H54 (cell line): ENCODE results near the gene CISD2.
"Not testable (repeated sequence)": the region's sequence is repeated elsewhere in the genome, so short reads cannot be mapped to it uniquely, and the experiment has no call there.

Experiments
- DNase-seq: peaks from one replicate; pipeline ENCODE4 v3.0.0; 2011; ENCODE audit warnings: low spot score, mixed read lengths; ENCODE audit not compliant: insufficient read length
- FAIRE-seq: peaks from 3 replicates; lab custom pipeline; 2011; peaks lifted over from hg19 to GRCh38; lab: Jason Lieb, UNC
- POLR2A ChIP-seq: IDR thresholded peaks from 2 replicates; pipeline ENCODE4 v1.6.1; 2011; ENCODE audit warnings: low read depth, mild to moderate bottlenecking, low read length

Gene CISD2, protein sequence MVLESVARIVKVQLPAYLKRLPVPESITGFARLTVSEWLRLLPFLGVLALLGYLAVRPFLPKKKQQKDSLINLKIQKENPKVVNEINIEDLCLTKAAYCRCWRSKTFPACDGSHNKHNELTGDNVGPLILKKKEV

DNA sequence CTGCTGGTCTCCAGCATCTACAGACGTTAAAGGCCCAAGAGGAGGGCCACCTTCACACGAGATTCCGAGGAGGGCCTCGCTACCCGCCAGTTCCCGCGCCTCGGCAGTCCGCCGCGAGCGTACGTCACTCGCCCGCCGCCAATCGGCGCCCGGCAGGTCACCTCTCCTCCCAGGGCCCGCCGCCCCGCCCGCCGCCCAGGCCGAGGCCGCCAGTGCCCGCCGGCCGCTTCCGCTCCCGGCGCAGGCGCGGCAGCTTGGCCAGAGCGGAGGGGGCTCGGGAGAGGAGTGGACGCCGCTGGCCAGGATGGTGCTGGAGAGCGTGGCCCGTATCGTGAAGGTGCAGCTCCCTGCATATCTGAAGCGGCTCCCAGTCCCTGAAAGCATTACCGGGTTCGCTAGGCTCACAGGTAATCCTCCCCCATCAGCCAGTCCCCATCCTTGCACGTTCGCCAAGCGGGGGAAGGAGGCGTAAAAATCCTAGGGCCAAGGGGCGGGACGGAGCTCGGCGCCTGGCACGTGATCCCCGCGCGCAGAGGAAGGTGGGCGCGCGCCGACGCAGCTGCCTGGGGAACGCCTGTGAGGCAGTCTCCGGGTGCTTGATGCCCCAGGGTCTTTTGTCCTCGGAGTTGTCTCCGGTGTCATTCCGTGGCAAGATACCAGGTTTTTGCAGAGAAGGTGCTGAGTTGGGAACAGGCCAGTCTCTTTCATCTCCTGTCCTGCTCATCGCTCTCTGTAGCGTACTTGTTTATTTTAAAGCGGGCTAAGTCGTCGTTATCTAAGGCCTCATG lies at the start of gene CISD2:
Gene CISD2, plus strand, starts transcription at position 212 of the 788 bp plus-strand sequence. Its CDS starts 93 bp downstream, at position 305.
- TF ChIP-seq POLR2A = peak; percentile 85
- peak; percentile 48 for FAIRE-seq
- peak; percentile 61 for DNase-seq

DNA sequence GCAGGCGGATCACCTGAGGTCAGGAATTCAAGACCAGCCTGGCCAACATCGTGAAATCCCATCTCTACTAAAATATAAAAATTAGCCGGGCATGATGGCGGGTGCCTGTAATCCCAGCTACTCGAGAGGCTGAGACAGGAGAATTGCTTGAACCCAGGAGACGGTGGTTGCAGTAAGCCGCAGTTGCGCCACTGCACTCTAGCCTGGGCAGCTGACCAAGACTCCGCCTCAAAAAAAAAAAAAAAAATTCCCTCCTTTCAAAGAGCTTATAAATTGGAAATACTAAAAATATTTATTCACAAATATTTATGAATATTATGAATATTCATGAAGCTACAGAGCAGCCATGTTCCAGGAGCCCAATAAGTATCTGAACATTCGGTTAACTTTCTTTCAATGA lies 49.7 kb upstream of the CISD2 start:
- FAIRE-seq, DNase-seq: not testable (repeated sequence)

DNA sequence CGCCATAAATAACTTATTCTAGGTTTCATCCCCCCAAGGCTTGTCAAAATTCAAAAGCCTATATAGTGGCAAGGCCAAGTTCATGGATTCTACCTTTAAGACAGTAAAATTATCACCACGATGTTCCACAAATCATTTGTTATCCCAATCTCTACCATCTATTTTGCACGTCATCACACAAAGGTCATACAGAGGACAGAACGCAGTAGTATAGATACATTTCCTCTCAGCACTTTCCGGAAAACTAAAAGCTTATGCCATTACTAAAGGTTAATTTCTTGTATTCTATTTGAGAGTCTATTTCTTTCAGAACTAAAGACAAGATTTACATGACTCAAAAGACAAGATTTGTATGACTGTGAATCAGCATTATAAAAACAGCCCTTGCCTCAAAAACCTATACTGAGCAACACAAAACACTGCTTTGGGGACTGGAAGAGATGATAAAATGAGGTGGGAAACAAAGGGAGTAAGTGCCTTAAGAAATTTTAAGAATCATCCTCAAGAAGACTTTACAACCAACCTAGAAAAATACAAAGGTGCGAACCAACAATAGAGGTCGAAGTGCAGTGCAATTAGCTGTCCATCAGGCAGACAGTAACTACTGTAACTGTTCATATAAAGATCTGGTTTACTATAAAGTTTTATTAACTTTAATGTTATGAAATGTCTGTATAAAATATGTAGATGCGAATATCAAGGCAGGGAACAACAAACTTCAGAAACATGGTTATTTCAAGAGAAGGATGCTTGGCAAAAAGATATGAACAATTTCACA lies 49.0 kb upstream of the CISD2 start:
- DNase-seq = no peak
- peak; percentile 33 for FAIRE-seq
- no peak for TF ChIP-seq POLR2A

DNA sequence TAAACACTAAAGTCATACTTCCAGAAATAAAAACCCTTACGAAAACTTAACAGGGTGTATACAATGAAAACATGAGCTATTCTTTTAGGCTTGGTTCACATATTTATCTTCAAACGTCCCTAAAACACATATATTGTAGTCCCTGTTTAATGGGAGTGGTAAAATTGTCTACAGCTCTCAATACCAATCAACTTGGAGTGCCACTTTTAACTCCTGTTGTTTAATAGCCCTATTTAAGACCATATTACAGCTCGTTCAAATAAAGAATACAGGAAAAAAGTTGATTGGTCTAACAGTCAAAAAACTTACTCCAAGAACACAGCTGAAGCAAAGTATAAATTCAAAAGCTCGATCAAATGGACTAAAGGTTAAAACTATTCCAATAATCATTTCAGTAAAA lies 45.3 kb upstream of the CISD2 start:
- TF ChIP-seq POLR2A = no peak
- DNase-seq (no peak), FAIRE-seq (no peak)

DNA sequence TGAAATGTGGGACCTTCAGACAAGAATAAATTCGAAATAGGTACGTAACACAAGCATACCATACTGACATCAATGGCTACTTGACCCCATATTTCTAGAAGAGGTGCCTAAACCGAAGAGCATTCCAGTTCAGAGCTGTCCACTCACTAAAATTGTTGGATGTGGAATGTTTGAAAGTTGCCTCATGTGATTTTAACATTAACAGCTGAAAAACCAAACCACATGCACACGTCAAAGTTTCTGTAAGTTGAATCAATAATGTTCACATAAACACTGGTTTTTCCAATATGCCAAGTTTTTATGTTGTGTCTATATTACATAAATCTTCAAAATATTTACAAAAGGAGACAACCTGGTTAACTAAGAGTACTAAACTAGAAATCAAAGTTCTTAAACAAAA lies 44.9 kb upstream of the CISD2 start:
- FAIRE-seq = no peak
- DNase-seq = no peak
- TF ChIP-seq POLR2A = no peak

DNA sequence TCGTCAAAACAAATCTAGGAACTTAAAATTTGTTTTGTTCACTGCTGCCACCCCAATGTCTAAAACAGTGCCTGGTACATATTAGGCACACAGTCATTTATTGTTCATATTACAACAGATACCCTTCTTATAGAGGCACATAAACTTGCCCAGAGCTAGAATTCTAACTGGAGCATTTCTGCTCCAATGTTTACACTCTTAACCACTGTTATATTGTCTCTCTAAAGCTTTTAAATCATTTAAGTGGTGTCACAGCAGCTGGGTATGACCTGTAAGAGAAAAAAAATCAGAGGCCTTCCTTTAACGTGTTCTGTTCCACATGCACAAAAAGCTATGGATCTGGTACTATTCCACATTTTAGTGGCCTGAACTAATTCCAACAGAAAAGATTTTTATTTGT lies 44.4 kb upstream of the CISD2 start:
- FAIRE-seq (no peak), DNase-seq (no peak)
- TF ChIP-seq POLR2A = no peak

DNA sequence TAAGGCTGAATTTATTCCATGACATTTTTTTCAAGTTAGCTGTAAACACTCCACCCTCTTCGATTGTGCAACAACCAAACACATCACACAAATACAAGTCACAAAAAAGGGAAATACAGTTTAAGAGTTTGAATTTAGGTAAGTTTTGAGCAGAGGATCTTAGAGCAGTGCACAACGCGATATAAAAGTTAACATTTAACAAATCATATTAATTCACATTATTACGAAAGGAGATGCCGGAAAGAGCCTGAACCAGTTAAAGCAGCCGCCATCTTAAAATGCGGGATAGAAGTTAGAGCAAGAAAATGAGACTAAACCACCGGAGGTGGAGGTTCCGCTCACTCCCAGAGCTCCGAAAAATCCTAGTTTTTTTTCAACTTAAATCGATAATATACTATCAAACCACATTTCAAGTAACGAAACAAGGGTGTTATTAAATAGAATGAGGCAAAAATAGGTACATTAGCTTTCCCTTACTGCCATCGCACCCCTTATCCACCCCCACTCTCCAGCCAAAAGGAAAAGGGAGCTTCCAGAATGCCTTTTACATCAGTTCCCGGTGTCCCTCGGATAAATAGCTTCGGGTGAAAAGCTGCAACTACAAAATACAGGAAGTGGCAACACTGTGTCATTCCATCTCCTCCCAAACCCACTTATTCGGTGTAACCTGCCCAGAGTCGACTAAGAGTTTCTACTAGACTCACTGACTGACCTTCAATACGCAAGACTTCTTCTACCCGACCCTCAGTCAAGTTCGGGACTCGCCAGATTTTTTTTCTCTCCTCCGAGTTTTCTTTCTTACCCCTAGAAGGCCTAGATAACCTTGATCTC lies 43.3 kb upstream of the CISD2 start:
- FAIRE-seq (peak; percentile 15), DNase-seq (no peak)
- TF ChIP-seq POLR2A = no peak

DNA sequence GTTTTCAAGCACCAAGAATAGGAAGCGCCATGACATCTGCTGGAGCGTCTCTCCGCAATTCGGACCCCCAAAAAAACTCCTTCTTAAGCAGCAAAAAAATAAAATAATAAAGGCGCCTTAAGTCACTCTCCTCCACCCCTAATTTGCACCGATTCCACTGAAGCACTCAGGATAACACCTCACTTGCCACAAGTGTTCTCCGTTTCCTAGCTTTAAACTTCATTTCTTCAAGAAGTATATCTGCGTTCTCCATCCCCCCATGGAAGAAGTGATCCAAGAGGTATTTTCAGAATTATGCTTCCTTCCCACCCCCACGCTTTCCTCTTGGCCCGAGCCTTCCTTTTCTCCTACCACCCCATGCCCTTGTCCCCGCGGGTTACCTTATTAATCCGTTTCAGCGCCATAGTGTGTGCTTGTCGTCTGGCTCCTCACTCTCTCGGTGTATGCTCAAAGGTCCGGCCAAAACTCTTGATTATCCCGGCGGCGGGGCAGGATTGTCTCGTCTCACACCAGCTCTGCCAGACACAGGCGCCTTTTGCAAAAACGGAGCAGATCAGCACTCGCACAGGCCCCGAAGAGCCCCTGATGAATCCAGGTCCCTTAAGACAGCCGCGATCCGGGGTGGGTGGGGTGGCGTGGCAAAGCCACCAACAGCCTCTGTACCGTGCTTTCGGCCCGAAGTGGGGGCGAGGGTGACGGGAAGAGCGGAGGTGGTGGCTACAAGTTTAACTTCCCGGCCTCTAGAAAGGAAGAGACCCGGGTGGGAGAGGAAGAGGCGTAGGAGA lies 42.5 kb upstream of the CISD2 start:
- DNase-seq (no peak), FAIRE-seq (no peak)
- TF ChIP-seq POLR2A = no peak

DNA sequence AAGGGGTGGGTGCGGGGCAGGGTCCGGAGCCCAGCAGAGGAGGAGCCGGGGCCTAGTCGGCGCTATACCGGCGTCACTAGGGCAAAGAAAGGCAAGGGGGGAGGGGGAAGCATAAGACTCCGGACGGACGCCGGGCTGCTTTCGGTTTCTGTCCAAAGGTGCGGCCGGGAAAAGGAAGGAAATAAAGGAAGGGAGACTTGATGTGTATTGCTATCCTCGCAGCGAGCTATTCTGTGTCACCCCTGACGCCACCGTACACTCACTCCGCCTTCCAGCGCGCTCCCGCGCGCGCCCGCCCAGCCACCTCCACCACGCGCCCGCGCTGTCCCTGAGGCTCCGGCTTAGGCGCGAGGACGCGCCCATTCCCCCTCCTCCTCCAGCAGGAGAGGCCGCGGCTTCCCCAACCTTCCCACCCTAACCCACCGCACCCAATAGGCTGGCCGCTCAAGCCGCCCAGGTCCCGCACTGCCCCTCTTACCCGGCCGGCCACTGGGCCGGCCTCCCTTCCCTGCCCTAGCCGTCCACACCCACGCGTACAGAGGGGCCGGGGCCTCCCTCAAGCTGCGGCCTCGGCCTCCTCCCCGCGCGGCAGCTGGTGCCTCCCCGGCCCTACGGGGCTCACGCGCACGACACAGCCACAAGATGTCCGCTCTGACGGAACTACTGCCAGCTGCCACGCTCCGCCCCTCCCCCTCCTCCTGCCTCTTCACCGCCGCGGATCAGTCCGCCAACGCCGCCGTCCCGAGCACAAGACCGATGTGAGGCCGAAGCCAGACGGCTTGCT lies 41.7 kb upstream of the CISD2 start, which contains the start of gene UBE2D3:
Gene UBE2D3, minus strand, starts transcription at position 662 of the 784 bp plus-strand sequence. CDS start 1,043 bp downstream, outside the sequence.
- DNase-seq (peak; percentile 13), FAIRE-seq (no peak)
- TF ChIP-seq POLR2A = peak; percentile 82

DNA sequence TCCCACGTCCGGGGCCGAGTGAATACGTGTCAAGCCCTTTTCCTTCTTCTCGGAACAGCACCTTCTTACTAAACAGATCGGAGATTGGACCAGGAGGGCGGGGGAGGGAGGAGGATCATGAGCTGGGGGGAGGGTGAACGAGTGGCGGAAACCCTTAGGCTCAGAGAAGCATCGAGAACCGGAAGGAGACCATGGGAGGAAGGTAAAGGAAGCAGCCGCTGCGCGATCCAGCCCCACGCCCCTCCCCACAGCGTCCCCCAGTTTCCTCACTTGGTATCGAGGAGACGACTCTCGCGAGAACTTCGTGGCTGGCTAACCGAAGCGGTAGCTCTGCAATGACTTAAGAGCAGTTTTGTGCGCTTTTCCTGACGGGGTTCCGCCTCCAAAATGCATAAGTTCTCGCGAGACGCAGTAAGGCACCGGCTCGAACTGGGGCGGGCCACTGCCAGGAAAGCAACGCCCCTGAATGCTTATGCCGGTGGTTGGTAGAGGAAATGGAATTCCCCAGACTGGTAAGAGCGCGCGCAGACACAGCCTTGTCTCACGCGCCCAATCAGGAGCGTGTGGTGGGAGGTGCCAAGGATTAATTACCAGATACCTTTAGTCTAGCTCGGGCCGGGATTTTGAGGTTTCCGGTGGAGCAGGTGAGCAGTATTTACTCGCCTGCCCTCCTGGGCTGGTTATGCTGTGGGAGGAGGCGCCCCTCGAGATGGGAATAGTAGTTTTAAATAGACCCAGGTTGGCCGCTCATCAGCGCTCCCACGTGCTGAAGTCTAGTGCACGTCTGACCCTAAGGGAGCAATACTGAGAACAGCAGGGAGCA lies 40.9 kb upstream of the CISD2 start:
- TF ChIP-seq POLR2A = peak; percentile 32; the same call in 1 of the 2 replicates
- FAIRE-seq = peak; percentile 91
- DNase-seq = peak; percentile 43

DNA sequence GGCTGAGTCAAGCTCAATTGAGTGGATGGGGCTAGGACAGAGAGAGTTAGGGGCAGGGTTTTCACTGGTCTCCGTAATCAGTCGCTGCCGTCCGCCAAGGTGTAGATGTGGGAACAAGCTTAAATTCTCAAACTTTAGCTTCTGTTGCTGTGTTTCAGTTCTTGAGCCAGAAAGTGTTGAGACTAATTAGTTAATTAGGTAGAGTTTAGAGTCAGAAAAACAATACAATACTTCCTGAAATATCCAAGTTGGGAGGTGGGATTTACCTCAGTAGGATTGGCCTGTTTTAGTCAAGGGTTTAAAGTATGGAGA lies 40.3 kb upstream of the CISD2 start:
- no peak for TF ChIP-seq POLR2A
- no peak for DNase-seq
- FAIRE-seq = no peak
